Mesenchymal stem cell (in vitro differentiated cells and primary cell): Measurements from ENCODE around the gene TIRAP.

Experiments
- DNase-seq: peaks from one replicate; pipeline ENCODE4 v3.0.0-alpha.2; 2013
- H2AFZ ChIP-seq: one replicate; pipeline ENCODE4 v1.6.1; 2013; ENCODE audit warnings: low read depth, mild to moderate bottlenecking, control low read depth, inconsistent platforms, low read length, moderate library complexity
- H2AK5ac ChIP-seq: 2 replicates; pipeline ENCODE4 v1.6.1; 2013; ENCODE audit warnings: low read length, moderate library complexity, mild to moderate bottlenecking, inconsistent platforms; ENCODE audit not compliant: severe bottlenecking
- H2BK120ac ChIP-seq: one replicate; pipeline ENCODE4 v1.6.1; 2013; ENCODE audit warnings: low read depth, mild to moderate bottlenecking, inconsistent platforms, low read length, moderate library complexity
- H2BK12ac ChIP-seq, 2 experiments: one replicate each; pipeline ENCODE4 v1.6.1; 2013; ENCODE audit warnings: inconsistent platforms in 2 of 2, low read length in 2 of 2, mild to moderate bottlenecking in 2 of 2, moderate library complexity in 2 of 2, control low read depth in 1 of 2
- H2BK15ac ChIP-seq: one replicate; pipeline ENCODE4 v1.6.1; 2013; ENCODE audit warnings: mild to moderate bottlenecking, low read depth, inconsistent platforms; ENCODE audit not compliant: poor library complexity, severe bottlenecking
- H2BK5ac ChIP-seq: 2 replicates; pipeline ENCODE4 v1.6.1; 2013; ENCODE audit warnings: low read depth, mild to moderate bottlenecking, low read length, control low read depth, inconsistent platforms; ENCODE audit not compliant: poor library complexity, severe bottlenecking
- H3K14ac ChIP-seq, 2 experiments: one replicate each; pipeline ENCODE4 v1.6.1; 2013; ENCODE audit warnings: inconsistent platforms in 2 of 2, low read length in 2 of 2, control low read depth in 1 of 2, mild to moderate bottlenecking in 1 of 2, moderate library complexity in 1 of 2
- H3K18ac ChIP-seq, 2 experiments: one replicate each; pipeline ENCODE4 v1.6.1; 2013; ENCODE audit warnings: inconsistent platforms in 2 of 2, low read length in 2 of 2, control low read depth in 1 of 2, low read depth in 1 of 2, mild to moderate bottlenecking in 1 of 2
- H3K23ac ChIP-seq, 2 experiments: one replicate each; pipeline ENCODE4 v1.6.1; 2013; ENCODE audit warnings: inconsistent platforms in 2 of 2, low read length in 2 of 2, mild to moderate bottlenecking in 2 of 2, moderate library complexity in 2 of 2, control low read depth in 1 of 2
- H3K27ac ChIP-seq: 2 replicates; pipeline ENCODE4 v1.5.1; 2013; ENCODE audit warnings: mild to moderate bottlenecking, moderate library complexity, low read length, control low read depth, inconsistent platforms; ENCODE audit not compliant: poor library complexity, severe bottlenecking
- H3K27me3 ChIP-seq, 2 experiments: 2 replicates each; pipeline versions ENCODE4 v1.6.1 to v1.7.0; 2013; ENCODE audit warnings: low read length in 2 of 2, mild to moderate bottlenecking in 2 of 2, moderate library complexity in 2 of 2, control low read depth in 1 of 2, inconsistent platforms in 1 of 2; ENCODE audit not compliant: control insufficient read depth in 1 of 2, insufficient read depth in 1 of 2
- H3K36me3 ChIP-seq, 2 experiments: 2 replicates each; pipeline versions ENCODE4 v1.6.1 to v1.7.0; 2013; ENCODE audit warnings: low read length in 2 of 2, control low read depth in 1 of 2, inconsistent platforms in 1 of 2, low read depth in 1 of 2, mild to moderate bottlenecking in 1 of 2; ENCODE audit not compliant: insufficient read depth in 2 of 2, control insufficient read depth in 1 of 2
- H3K4ac ChIP-seq, 2 experiments: one replicate each; pipeline ENCODE4 v1.6.1; 2013; ENCODE audit warnings: inconsistent platforms in 2 of 2, low read length in 2 of 2, mild to moderate bottlenecking in 2 of 2, moderate library complexity in 2 of 2, control low read depth in 1 of 2, low read depth in 1 of 2
- H3K4me1 ChIP-seq: 2 replicates; pipeline ENCODE4 v1.6.1; 2013; ENCODE audit warnings: low read depth, low read length, control low read depth; ENCODE audit not compliant: control insufficient read depth, insufficient read depth
- H3K4me2 ChIP-seq: 2 replicates; pipeline ENCODE4 v1.6.1; 2013; ENCODE audit warnings: low read length, mild to moderate bottlenecking, inconsistent platforms; ENCODE audit not compliant: poor library complexity, severe bottlenecking
- H3K4me3 ChIP-seq, 2 experiments: 2 replicates each; pipeline versions ENCODE4 v1.5.1 to v1.7.0; 2013; ENCODE audit warnings: low read length in 2 of 2, mild to moderate bottlenecking in 2 of 2, control low read depth in 1 of 2, low read depth in 1 of 2; ENCODE audit not compliant: insufficient read depth in 1 of 2
- H3K79me1 ChIP-seq: replicated peaks from 2 replicates; pipeline ENCODE4 v1.6.1; 2013; ENCODE audit warnings: mild to moderate bottlenecking, control low read depth, low read length, inconsistent platforms; ENCODE audit not compliant: poor library complexity, severe bottlenecking
- H3K9ac ChIP-seq: 2 replicates; pipeline ENCODE4 v1.7.0; 2013; ENCODE audit warnings: mild to moderate bottlenecking, low read length, moderate library complexity
- H3K9me3 ChIP-seq: 2 replicates; pipeline ENCODE4 v1.7.0; 2013; ENCODE audit warnings: mild to moderate bottlenecking, low read length; ENCODE audit not compliant: control insufficient read depth
- H4K8ac ChIP-seq: one replicate; pipeline ENCODE4 v1.6.1; 2013; ENCODE audit warnings: inconsistent platforms, mild to moderate bottlenecking, low read length, moderate library complexity
- H4K91ac ChIP-seq: one replicate; pipeline ENCODE4 v1.6.1; 2013; ENCODE audit warnings: mild to moderate bottlenecking, low read length, inconsistent platforms
- WGBS: methylation state at CpG from one replicate; pipeline ENCODE4 v1.1.7; 2013; ENCODE audit warnings: mixed read lengths; 5-methylcytosine and 5-hydroxymethylcytosine counted together

The TIRAP gene

DNA sequence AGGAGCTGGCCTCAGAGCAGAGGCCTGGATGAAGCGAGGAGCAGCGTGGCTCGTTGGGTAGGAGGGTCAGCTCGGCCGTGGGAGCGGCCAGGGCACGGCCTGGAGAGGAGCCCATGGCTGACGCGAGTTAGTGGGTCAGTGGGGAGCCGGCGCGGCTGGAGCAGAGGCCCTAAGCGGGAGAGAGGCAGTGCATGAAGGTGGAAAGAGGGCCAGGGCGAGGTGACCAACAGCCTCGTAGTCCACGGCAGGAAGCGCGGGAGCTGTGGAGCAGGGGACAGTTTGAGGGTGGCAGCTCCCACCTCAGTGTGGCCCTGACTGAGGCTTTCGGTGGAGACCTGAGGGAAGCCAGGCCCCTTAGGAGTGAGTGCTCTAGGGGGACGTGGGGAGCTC, 45.1 kb downstream of the TIRAP start:
- Histone ChIP-seq H3K4me2 (no peak overlapping the region), H3K27me3 (no peaks in the 10 kb centered on the region), H2BK12ac (peak overlapping the region in 1 of 2 experiments; percentile 6), H3K9ac (no peak overlapping the region), H3K4me3 (no peak overlapping the region), H2BK5ac (no peak overlapping the region), H3K27ac (no peak overlapping the region), H4K91ac (peak overlapping the region; percentile 12), H3K9me3 (no peaks in the 10 kb centered on the region), H3K14ac (no peak overlapping the region), H3K4me1 (peaks cover 5% of the 10 kb centered on the region), H2BK120ac (no peak overlapping the region), H3K79me1 (peaks cover 8% of the 10 kb centered on the region), H3K23ac (no peak overlapping the region), H4K8ac (no peak overlapping the region), H3K4ac (no peak overlapping the region), H3K18ac (no peak overlapping the region), H2AK5ac (no peak overlapping the region), H2AFZ (no peak overlapping the region), H3K36me3 (peaks cover 0 to 9% of the 10 kb centered on the region in 2 experiments), H2BK15ac (no peak overlapping the region)
- 94% methylated on average over 20 of the region's 20 CpGs for WGBS
- DNase-seq, result no peak

GRCh38 chr11:126328444-126328843, 45.6 kb downstream of the TIRAP start:
- peaks cover 0 to 11% of the 10 kb centered on the region in 2 experiments for H3K36me3 ChIP-seq
- DNase-seq, result no peak
- H3K14ac ChIP-seq, result no peak overlapping the region
- H2BK5ac ChIP-seq, result no peak overlapping the region
- 97% methylated on average over 12 of the region's 12 CpGs for WGBS
- H3K18ac ChIP-seq, result no peak overlapping the region
- H3K23ac ChIP-seq, result no peak overlapping the region
- H2BK15ac ChIP-seq, result peak overlapping the region; percentile 12
- H4K8ac ChIP-seq, result no peak overlapping the region
- no peaks in the 10 kb centered on the region for H3K9me3 ChIP-seq
- no peak overlapping the region for H2BK120ac ChIP-seq
- H2BK12ac ChIP-seq, result no peak overlapping the region
- no peak overlapping the region for H2AFZ ChIP-seq
- H3K4ac ChIP-seq, result no peak overlapping the region
- no peak overlapping the region for H3K9ac ChIP-seq
- H3K27ac ChIP-seq, result no peak overlapping the region
- H3K4me1 ChIP-seq, result peaks cover 5% of the 10 kb centered on the region
- H3K27me3 ChIP-seq, result no peaks in the 10 kb centered on the region
- H2AK5ac ChIP-seq, result no peak overlapping the region
- H3K4me2 ChIP-seq, result no peak overlapping the region
- peaks cover 8% of the 10 kb centered on the region for H3K79me1 ChIP-seq
- H3K4me3 ChIP-seq, result no peak overlapping the region
- no peak overlapping the region for H4K91ac ChIP-seq

DNA sequence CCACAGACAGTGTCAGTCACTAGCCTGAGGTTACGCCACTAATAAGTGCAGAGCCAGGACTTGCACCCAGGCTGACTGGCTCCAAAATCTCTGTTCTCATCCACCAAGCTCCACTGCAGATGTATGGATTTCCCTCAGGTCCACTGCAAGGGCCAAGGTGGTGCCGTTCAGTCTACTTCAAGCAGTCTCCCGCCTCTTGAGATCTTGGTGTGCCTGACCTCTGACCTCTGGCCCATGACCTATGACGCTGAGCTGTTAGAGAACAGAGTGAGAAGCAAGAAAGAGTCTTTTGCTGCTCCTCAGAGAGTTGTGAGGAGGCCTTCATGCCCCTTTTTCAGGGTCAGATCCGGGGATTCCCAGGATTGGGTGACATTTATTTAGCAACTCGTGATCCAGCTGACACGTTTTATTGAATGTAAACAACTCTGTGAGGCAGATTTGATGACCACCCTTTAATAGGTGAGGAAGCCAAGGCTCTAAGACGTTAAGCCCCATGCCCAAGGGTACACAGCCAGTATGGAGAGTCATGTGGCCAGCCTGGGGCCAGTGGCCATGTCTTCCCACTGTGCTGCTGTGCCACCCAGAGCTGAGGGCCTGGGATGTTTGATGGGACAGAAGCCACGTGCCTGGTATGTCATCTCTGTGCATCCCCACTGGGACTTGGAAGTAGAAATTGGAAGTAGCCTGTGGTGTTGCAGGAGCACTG, 46.2 kb downstream of the TIRAP start:
- Histone ChIP-seq H3K23ac (no peak overlapping the region), H3K9me3 (no peaks in the 10 kb centered on the region), H3K9ac (no peak overlapping the region), H3K27ac (no peak overlapping the region), H2BK120ac (no peak overlapping the region), H3K4me2 (no peak overlapping the region), H3K4me3 (no peak overlapping the region), H3K4me1 (peaks cover 5% of the 10 kb centered on the region), H2BK12ac (no peak overlapping the region), H4K8ac (peak overlapping the region; percentile 27), H3K18ac (peak overlapping the region; percentile 3 to 47), H3K79me1 (peaks cover 8% of the 10 kb centered on the region), H3K14ac (no peak overlapping the region), H4K91ac (peak overlapping the region; percentile 62), H2AFZ (no peak overlapping the region), H3K4ac (no peak overlapping the region), H3K36me3 (peaks cover 0 to 12% of the 10 kb centered on the region in 2 experiments), H2AK5ac (no peak overlapping the region), H2BK15ac (no peak overlapping the region), H2BK5ac (no peak overlapping the region), H3K27me3 (no peaks in the 10 kb centered on the region)
- no peak for DNase-seq
- WGBS, result 59% methylated on average over 9 of the region's 9 CpGs

GRCh38 chr11:126329644-126330211, 46.8 kb downstream of the TIRAP start:
- no peak overlapping the region for H2BK120ac ChIP-seq
- H3K79me1 ChIP-seq, result peaks cover 8% of the 10 kb centered on the region
- no peak overlapping the region for H3K23ac ChIP-seq
- H3K18ac ChIP-seq, result peak overlapping the region; percentile 3 to 47
- no peak overlapping the region for H2AFZ ChIP-seq
- no peak for DNase-seq
- H3K4me3 ChIP-seq, result no peak overlapping the region
- no peaks in the 10 kb centered on the region for H3K9me3 ChIP-seq
- no peaks in the 10 kb centered on the region for H3K27me3 ChIP-seq
- no peak overlapping the region for H2BK15ac ChIP-seq
- H2BK12ac ChIP-seq, result no peak overlapping the region
- no peak overlapping the region for H3K14ac ChIP-seq
- no peak overlapping the region for H4K91ac ChIP-seq
- no peak overlapping the region for H3K4me2 ChIP-seq
- no peak overlapping the region for H2AK5ac ChIP-seq
- H3K9ac ChIP-seq, result no peak overlapping the region
- no peak overlapping the region for H4K8ac ChIP-seq
- H3K4me1 ChIP-seq, result peaks cover 5% of the 10 kb centered on the region
- H3K27ac ChIP-seq, result no peak overlapping the region
- H2BK5ac ChIP-seq, result no peak overlapping the region
- WGBS, result over 99% methylated on average over 10 of the region's 11 CpGs
- H3K4ac ChIP-seq, result no peak overlapping the region
- H3K36me3 ChIP-seq, result peaks cover 0 to 12% of the 10 kb centered on the region in 2 experiments
